ENCODE data around the gene RASGRF2.

The RASGRF2 gene

GRCh38 chr5:81235287-81236072 lies 275.3 kb downstream of the RASGRF2 start:
- TF ChIP-seq CTCF (IDR thresholded peaks at IDR 0.05; ENCODE audit: insufficient read depth, low read length, missing control alignments): no peak
- POLR2A ChIA-PET: no interaction called here

GRCh38 chr5:81238460-81238859 lies 278.3 kb downstream of the RASGRF2 start:
- POLR2A ChIA-PET: no interaction called here
- no peak overlapping the region for H3K4me3 ChIP-seq (ENCODE audit: low read depth, low read length)
- no peak for DNase-seq (ENCODE audit: low read depth, low spot score)
- CTCF ChIA-PET: interaction anchor here (1.3 kb wide), 1 partner anchor 43 kb away, joined by 4 read pairs; no protein-coding TSS in a partner anchor
- no peak for TF ChIP-seq CTCF (IDR thresholded peaks at IDR 0.05; ENCODE audit: insufficient read depth, low read length, missing control alignments)

More at GRCh38 chr5:81235287-81236072, 275.3 kb downstream of the RASGRF2 start:
- DNase-seq (ENCODE audit: low read depth, low spot score): no peak
- CTCF ChIA-PET: no interaction called here
- no peak overlapping the region for H3K4me3 ChIP-seq (ENCODE audit: low read depth, low read length)

- CTCF ChIA-PET: no interaction called here
- no peak for TF ChIP-seq CTCF (IDR thresholded peaks at IDR 0.05; ENCODE audit: insufficient read depth, low read length, missing control alignments)
- POLR2A ChIA-PET: no interaction called here
- H3K4me3 ChIP-seq (ENCODE audit: low read depth, low read length): no peak overlapping the region
- no peak for DNase-seq (ENCODE audit: low read depth, low spot score)
Observed at GRCh38 chr5:81239613-81240012, 279.4 kb downstream of the RASGRF2 start.

GRCh38 chr5:81241001-81241400 lies 280.8 kb downstream of the RASGRF2 start:
- no peak overlapping the region for H3K4me3 ChIP-seq (ENCODE audit: low read depth, low read length)
- no peak for TF ChIP-seq CTCF (IDR thresholded peaks at IDR 0.05; ENCODE audit: insufficient read depth, low read length, missing control alignments)
- ChIA-PET POLR2A (no interaction called here), CTCF (no interaction called here)
- no peak for DNase-seq (ENCODE audit: low read depth, low spot score)

- CTCF ChIA-PET: no interaction called here
- TF ChIP-seq CTCF (IDR thresholded peaks at IDR 0.05; ENCODE audit: insufficient read depth, low read length, missing control alignments): no peak
Observed at GRCh38 chr5:81241961-81242648, 281.9 kb downstream of the RASGRF2 start.

GRCh38 chr5:81242906-81243436 lies 282.8 kb downstream of the RASGRF2 start:
- no peak overlapping the region for H3K4me3 ChIP-seq (ENCODE audit: low read depth, low read length)
- POLR2A ChIA-PET: no interaction called here
- no peak for DNase-seq (ENCODE audit: low read depth, low spot score)
- no peak for TF ChIP-seq CTCF (IDR thresholded peaks at IDR 0.05; ENCODE audit: insufficient read depth, low read length, missing control alignments)
- CTCF ChIA-PET: no interaction called here

More at GRCh38 chr5:81241961-81242648, 281.9 kb downstream of the RASGRF2 start:
- POLR2A ChIA-PET: no interaction called here
- no peak for DNase-seq (ENCODE audit: low read depth, low spot score)
- H3K4me3 ChIP-seq (ENCODE audit: low read depth, low read length): no peak overlapping the region

Measured in AG04449 (cell line).